Activated naive CD8-positive, alpha-beta T cell treated with anti-CD3 and anti-CD28 coated beads for 36 hours (primary cell): ENCODE data around the gene TMED5. TPM values are rescaled to one million over a fixed set of nuclear protein-coding genes. Genes with fewer than 3 reads are reported as not detected.
A peak's percentile ranks its signal among the peaks of the same experiment; 100 is the strongest.
"Not testable (repeated sequence)": the region's sequence is repeated elsewhere in the genome, so short reads cannot be mapped to it uniquely, and the experiment has no call there.

Experiments
- DNase-seq: peaks from one replicate; pipeline ENCODE4 v3.0.0; 2021
- H3K27ac Mint-ChIP-seq: one replicate; pipeline ENCODE4 v1.8.0; 2022; ENCODE audit warnings: mild to moderate bottlenecking, moderate library complexity, mixed read lengths
- H3K27me3 Mint-ChIP-seq: one replicate; pipeline ENCODE4 v1.8.0; 2022; ENCODE audit warnings: mild to moderate bottlenecking, mixed read lengths
- H3K36me3 Mint-ChIP-seq: one replicate; pipeline ENCODE4 v1.8.0; 2021; ENCODE audit warnings: mild to moderate bottlenecking, mixed read lengths
- H3K4me1 Mint-ChIP-seq: one replicate; pipeline ENCODE4 v1.8.0; 2021; ENCODE audit warnings: mixed read lengths
- H3K4me3 Mint-ChIP-seq: one replicate; pipeline ENCODE4 v1.8.0; 2022; ENCODE audit warnings: mild to moderate bottlenecking, moderate library complexity, mixed read lengths
- H3K9me3 Mint-ChIP-seq: one replicate; pipeline ENCODE4 v1.8.0; 2022; ENCODE audit warnings: mixed read lengths
- total RNA-seq, 2 experiments: library from RNA; stranded (reverse); gene quantifications; one replicate each; pipeline ENCODE4 v1.2.3, GENCODE V29; 2021

TMED5 gene
- 10 to 100 TPM; 33.6 to 34.7 TPM for total RNA-seq

- DNase-seq, result peak; percentile 97
- peak within 1 kb of the TSS; percentile 99 for H3K4me3 Mint-ChIP-seq
- H3K4me1 Mint-ChIP-seq, result peaks cover 36% of the 10 kb centered on the region
- no peaks in the 10 kb centered on the region for H3K9me3 Mint-ChIP-seq
- no peaks in the 10 kb centered on the region for H3K27me3 Mint-ChIP-seq
- peak within 1 kb of the TSS; percentile 99 for H3K27ac Mint-ChIP-seq
- peaks cover 45% of the 10 kb centered on the region for H3K36me3 Mint-ChIP-seq
These were observed at the start of gene TMED5 for GRCh38 chr1:93179886-93180722. TSS of gene TMED5 (minus strand) at chr1:93180413. CDS start at chr1:93180242, 171 bp downstream.

- Mint-ChIP-seq H3K27me3 (no peaks in the 10 kb centered on the region), H3K4me1 (peaks cover 18% of the 10 kb centered on the region), H3K27ac (no peak overlapping the region), H3K9me3 (peaks cover 5% of the 10 kb centered on the region), H3K36me3 (peaks cover 60% of the 10 kb centered on the region), H3K4me3 (no peak overlapping the region)
- DNase-seq, result no peak
These were observed 42.9 kb upstream of the TMED5 start for GRCh38 chr1:93223023-93223675.

- no peaks in the 10 kb centered on the region for H3K27me3 Mint-ChIP-seq
- H3K4me3 Mint-ChIP-seq, result no peak overlapping the region
- H3K4me1 Mint-ChIP-seq, result peaks cover 18% of the 10 kb centered on the region
- H3K36me3 Mint-ChIP-seq, result peaks cover 66% of the 10 kb centered on the region
- no peak for DNase-seq
- H3K27ac Mint-ChIP-seq, result no peak overlapping the region
- peaks cover 5% of the 10 kb centered on the region for H3K9me3 Mint-ChIP-seq
These were observed 41.7 kb upstream of the TMED5 start for GRCh38 chr1:93221913-93222312.

GRCh38 chr1:93220716-93221115 is 40.5 kb upstream of the TMED5 start:
- H3K4me1 Mint-ChIP-seq, result peaks cover 18% of the 10 kb centered on the region
- not testable (repeated sequence) for H3K9me3 Mint-ChIP-seq, H3K27me3 Mint-ChIP-seq, DNase-seq, H3K27ac Mint-ChIP-seq, H3K4me3 Mint-ChIP-seq
- peaks cover 61% of the 10 kb centered on the region for H3K36me3 Mint-ChIP-seq

- peak overlapping the region; percentile 90 for H3K27ac Mint-ChIP-seq
- no peaks in the 10 kb centered on the region for H3K27me3 Mint-ChIP-seq
- peaks cover 56% of the 10 kb centered on the region for H3K36me3 Mint-ChIP-seq
- peaks cover 18% of the 10 kb centered on the region for H3K4me1 Mint-ChIP-seq
- H3K9me3 Mint-ChIP-seq, result peaks cover 5% of the 10 kb centered on the region
- peak overlapping the region; percentile 45 for H3K4me3 Mint-ChIP-seq
- DNase-seq, result peak; percentile 20
These were observed 39.2 kb upstream of the TMED5 start for GRCh38 chr1:93219443-93219842.

- Mint-ChIP-seq H3K9me3 (no peaks in the 10 kb centered on the region), H3K4me1 (peaks cover 20% of the 10 kb centered on the region), H3K36me3 (peaks cover 45% of the 10 kb centered on the region), H3K4me3 (no peak overlapping the region), H3K27me3 (no peaks in the 10 kb centered on the region), H3K27ac (no peak overlapping the region)
- DNase-seq, result no peak
These were observed 35.1 kb upstream of the TMED5 start for GRCh38 chr1:93215322-93215721.

- H3K4me1 Mint-ChIP-seq, result no peaks in the 10 kb centered on the region
- no peak overlapping the region for H3K27ac Mint-ChIP-seq
- peaks cover 19% of the 10 kb centered on the region for H3K36me3 Mint-ChIP-seq
- DNase-seq, result no peak
- H3K9me3 Mint-ChIP-seq, result no peaks in the 10 kb centered on the region
- H3K4me3 Mint-ChIP-seq, result no peak overlapping the region
- no peaks in the 10 kb centered on the region for H3K27me3 Mint-ChIP-seq
These were observed 27.0 kb upstream of the TMED5 start for GRCh38 chr1:93207211-93207610.

- H3K27me3 Mint-ChIP-seq, result no peaks in the 10 kb centered on the region
- DNase-seq, result no peak
- H3K27ac Mint-ChIP-seq, result no peak overlapping the region
- no peaks in the 10 kb centered on the region for H3K9me3 Mint-ChIP-seq
- H3K36me3 Mint-ChIP-seq, result peaks cover 19% of the 10 kb centered on the region
- no peak overlapping the region for H3K4me3 Mint-ChIP-seq
- H3K4me1 Mint-ChIP-seq, result no peaks in the 10 kb centered on the region
These were observed 26.3 kb upstream of the TMED5 start for GRCh38 chr1:93206567-93206954.

GRCh38 chr1:93205892-93206566 is 25.8 kb upstream of the TMED5 start:
- no peak overlapping the region for H3K27ac Mint-ChIP-seq
- H3K4me1 Mint-ChIP-seq, result no peaks in the 10 kb centered on the region
- no peak overlapping the region for H3K4me3 Mint-ChIP-seq
- no peaks in the 10 kb centered on the region for H3K9me3 Mint-ChIP-seq
- no peaks in the 10 kb centered on the region for H3K27me3 Mint-ChIP-seq
- H3K36me3 Mint-ChIP-seq, result peaks cover 18% of the 10 kb centered on the region
- DNase-seq, result no peak

- Mint-ChIP-seq H3K4me1 (peaks cover 3% of the 10 kb centered on the region), H3K27me3 (no peaks in the 10 kb centered on the region), H3K4me3 (no peak overlapping the region), H3K36me3 (peaks cover 20% of the 10 kb centered on the region), H3K27ac (no peak overlapping the region), H3K9me3 (no peaks in the 10 kb centered on the region)
- DNase-seq, result no peak
These were observed 20.5 kb upstream of the TMED5 start for GRCh38 chr1:93200714-93201113.

GRCh38 chr1:93200086-93200620 is 19.9 kb upstream of the TMED5 start:
- H3K4me3 Mint-ChIP-seq, result no peak overlapping the region
- H3K27ac Mint-ChIP-seq, result no peak overlapping the region
- no peak for DNase-seq
- peaks cover 3% of the 10 kb centered on the region for H3K4me1 Mint-ChIP-seq
- no peaks in the 10 kb centered on the region for H3K27me3 Mint-ChIP-seq
- peaks cover 26% of the 10 kb centered on the region for H3K36me3 Mint-ChIP-seq
- no peaks in the 10 kb centered on the region for H3K9me3 Mint-ChIP-seq

- no peaks in the 10 kb centered on the region for H3K27me3 Mint-ChIP-seq
These were observed 18.9 kb upstream of the TMED5 start for GRCh38 chr1:93199150-93199549.

GRCh38 chr1:93196591-93196990 is 16.4 kb upstream of the TMED5 start:
- no peak for DNase-seq
- Mint-ChIP-seq H3K9me3 (no peaks in the 10 kb centered on the region), H3K27me3 (no peaks in the 10 kb centered on the region), H3K27ac (no peak overlapping the region), H3K36me3 (peaks cover 31% of the 10 kb centered on the region), H3K4me3 (no peak overlapping the region), H3K4me1 (peaks cover 3% of the 10 kb centered on the region)

More at GRCh38 chr1:93199150-93199549, 18.9 kb upstream of the TMED5 start:
- Mint-ChIP-seq H3K4me3 (no peak overlapping the region), H3K9me3 (no peaks in the 10 kb centered on the region), H3K36me3 (peaks cover 29% of the 10 kb centered on the region), H3K4me1 (peaks cover 3% of the 10 kb centered on the region), H3K27ac (no peak overlapping the region)
- no peak for DNase-seq

- Mint-ChIP-seq H3K4me1 (peaks cover 9% of the 10 kb centered on the region), H3K27me3 (no peaks in the 10 kb centered on the region), H3K4me3 (no peak overlapping the region), H3K36me3 (peaks cover 45% of the 10 kb centered on the region), H3K9me3 (no peaks in the 10 kb centered on the region), H3K27ac (no peak overlapping the region)
- no peak for DNase-seq
These were observed 14.2 kb upstream of the TMED5 start for GRCh38 chr1:93194231-93194990.
